ENCODE data around the gene NPAS2.

NPAS2 gene

GRCh38 chr2:100845141-100845991, 25.4 kb downstream of the NPAS2 start:
- TF ChIP-seq CTCF (IDR thresholded peaks at IDR 0.05; ENCODE audit: control insufficient read depth, insufficient read depth, low read depth, low read length, missing control alignments): no peak
- no peak for DNase-seq (ENCODE audit: low read depth)
- no peak overlapping the region for H3K4me3 ChIP-seq (ENCODE audit: control insufficient read depth, low read depth, low read length)

GRCh38 chr2:100846716-100847115, 26.8 kb downstream of the NPAS2 start:
- DNase-seq (ENCODE audit: low read depth): no peak
- TF ChIP-seq CTCF (IDR thresholded peaks at IDR 0.05; ENCODE audit: control insufficient read depth, insufficient read depth, low read depth, low read length, missing control alignments): no peak
- H3K4me3 ChIP-seq (ENCODE audit: control insufficient read depth, low read depth, low read length): no peak overlapping the region

GRCh38 chr2:100852447-100852846, 32.5 kb downstream of the NPAS2 start:
- no peak for TF ChIP-seq CTCF (IDR thresholded peaks at IDR 0.05; ENCODE audit: control insufficient read depth, insufficient read depth, low read depth, low read length, missing control alignments)
- no peak for DNase-seq (ENCODE audit: low read depth)
- H3K4me3 ChIP-seq (ENCODE audit: control insufficient read depth, low read depth, low read length): no peak overlapping the region

GRCh38 chr2:100852999-100853908, 33.3 kb downstream of the NPAS2 start:
- DNase-seq (ENCODE audit: low read depth): no peak
- no peak for TF ChIP-seq CTCF (IDR thresholded peaks at IDR 0.05; ENCODE audit: control insufficient read depth, insufficient read depth, low read depth, low read length, missing control alignments)
- H3K4me3 ChIP-seq (ENCODE audit: control insufficient read depth, low read depth, low read length): no peak overlapping the region

- TF ChIP-seq CTCF (IDR thresholded peaks at IDR 0.05; ENCODE audit: control insufficient read depth, insufficient read depth, low read depth, low read length, missing control alignments): no peak
- DNase-seq (ENCODE audit: low read depth): no peak
Observed at GRCh38 chr2:100853909-100854810, 34.2 kb downstream of the NPAS2 start.

GRCh38 chr2:100855084-100855483, 35.1 kb downstream of the NPAS2 start:
- no peak for DNase-seq (ENCODE audit: low read depth)
- H3K4me3 ChIP-seq (ENCODE audit: control insufficient read depth, low read depth, low read length): no peak overlapping the region
- TF ChIP-seq CTCF (IDR thresholded peaks at IDR 0.05; ENCODE audit: control insufficient read depth, insufficient read depth, low read depth, low read length, missing control alignments): no peak

More at GRCh38 chr2:100853909-100854810, 34.2 kb downstream of the NPAS2 start:
- H3K4me3 ChIP-seq (ENCODE audit: control insufficient read depth, low read depth, low read length): no peak overlapping the region

All from AG09309 (cell line).